HG02981 (cell line): ENCODE results near the gene FAM111A.

ENCODE experiments used
- ATAC-seq: cut with Tn5 transposase; IDR thresholded peaks from one replicate; pipeline ENCODE4 v1.9.1; 2021; ENCODE audit warnings: mild to moderate bottlenecking, moderate library complexity; ENCODE audit not compliant: unreplicated experiment

Gene FAM111A

DNA sequence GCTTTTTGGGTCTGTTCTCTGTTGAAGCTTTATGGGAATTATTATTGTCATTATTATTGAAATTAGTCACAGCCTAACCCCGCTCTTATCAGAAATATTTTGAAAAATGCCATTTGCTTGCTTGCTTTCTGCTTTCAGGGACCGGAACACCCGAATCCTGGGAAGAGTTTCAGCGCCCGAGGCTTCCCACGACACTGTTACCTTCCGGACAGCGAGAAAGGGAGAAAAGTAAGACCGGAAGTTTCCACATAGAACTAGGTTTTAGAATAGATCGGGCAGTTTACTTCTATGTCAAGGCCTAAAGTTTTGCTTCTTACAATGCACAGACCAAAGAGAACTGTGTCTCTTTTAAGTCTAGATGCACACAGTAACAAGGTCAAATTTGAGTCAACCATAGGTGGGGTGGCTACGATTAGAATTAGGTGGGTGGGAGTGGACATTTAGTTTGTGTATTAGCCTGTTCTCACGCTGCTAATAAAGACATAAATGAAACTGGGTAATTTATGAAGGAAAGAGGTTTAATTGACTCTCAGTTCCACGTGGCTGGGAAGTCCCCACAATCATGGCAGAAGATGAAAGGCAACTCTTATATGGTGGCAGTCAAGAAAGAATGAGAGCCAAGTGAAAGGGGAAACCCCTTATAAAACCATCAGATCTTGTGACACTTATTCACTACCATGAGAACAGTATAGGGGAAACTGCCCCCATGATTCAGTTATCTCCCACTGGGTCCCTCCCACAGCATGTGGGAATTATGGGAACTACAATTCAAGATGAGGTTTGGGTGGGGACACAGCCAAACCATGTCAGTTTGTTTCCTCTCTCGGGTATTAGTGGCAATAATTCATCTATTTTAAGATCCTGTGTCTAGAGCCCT, 57.1 kb downstream of the FAM111A start:
- ATAC-seq: peak; percentile 43

- ATAC-seq: no peak
Measured at GRCh38 chr11:59200423-59200746, 57.7 kb downstream of the FAM111A start.

DNA sequence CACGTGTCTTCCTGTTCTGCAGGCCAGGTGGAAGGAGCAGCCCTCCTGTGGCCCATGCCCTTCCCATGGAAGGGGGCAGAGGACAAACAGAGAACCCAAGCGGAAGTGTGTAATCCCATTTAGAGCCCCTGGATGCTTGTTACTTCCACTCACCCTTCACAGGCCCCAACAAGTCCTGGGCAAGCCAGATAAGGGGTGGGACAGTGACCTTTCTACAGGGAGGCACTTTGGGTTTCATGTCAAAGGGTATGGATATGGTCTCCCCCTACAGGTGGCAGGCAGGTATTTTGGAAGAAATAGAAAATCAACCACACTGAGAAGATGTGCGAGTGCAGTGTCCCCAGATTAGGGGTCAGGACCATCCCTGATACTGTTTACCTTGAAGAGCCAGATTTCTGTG, 58.7 kb downstream of the FAM111A start:
- ATAC-seq: no peak
